WTC11 (cell line): ENCODE measurements around the gene ACAT2. TPM values are rescaled to one million over a fixed set of nuclear protein-coding genes. Genes with fewer than 3 reads are reported as not detected.
"Not testable (repeated sequence)": the region's sequence is repeated elsewhere in the genome, so short reads cannot be mapped to it uniquely, and the experiment has no call there.

ENCODE experiments used
- ATAC-seq: fragments of 200-7000 bp; cut with Tn5 transposase; 2 replicates; pipeline ENCODE4 v1.10.0; 2021; ENCODE audit warnings: mild to moderate bottlenecking, moderate library complexity
- CTCF ChIA-PET: fragments of 300-600 bp; sonication (Branson Sonifier 250); formaldehyde crosslinking; loops from one replicate; lab custom pipeline; 2021; ENCODE audit warnings: antibody characterized with exemption; lab: Charles Lee
- POLR2A ChIA-PET: fragments of 350-600 bp; sonication (Branson Sonifier 250); formaldehyde crosslinking; loops from one replicate; lab custom pipeline; 2021; ENCODE audit warnings: antibody characterized with exemption; lab: Charles Lee
- DNase-seq: peaks from one replicate; pipeline ENCODE4 v3.0.0; 2021; ENCODE audit warnings: low spot score
- H3K27ac Mint-ChIP-seq: 2 replicates; pipeline ENCODE4 v1.8.0; 2021; ENCODE audit warnings: mixed read lengths
- H3K27me3 Mint-ChIP-seq: 2 replicates; pipeline ENCODE4 v1.8.0; 2021; ENCODE audit warnings: low read depth, mild to moderate bottlenecking, moderate library complexity, mixed read lengths
- H3K36me3 Mint-ChIP-seq: 2 replicates; pipeline ENCODE4 v1.8.0; 2021; ENCODE audit warnings: mixed read lengths
- H3K4me1 Mint-ChIP-seq: 2 replicates; pipeline ENCODE4 v1.8.0; 2022; ENCODE audit warnings: mixed read lengths
- H3K4me3 Mint-ChIP-seq: 2 replicates; pipeline ENCODE4 v1.8.0; 2021; ENCODE audit warnings: mild to moderate bottlenecking, moderate library complexity, mixed read lengths
- H3K9me3 Mint-ChIP-seq: 2 replicates; pipeline ENCODE4 v1.8.0; 2021; ENCODE audit warnings: mixed read lengths
- E2F1 ChIP-seq: sonication (generic); formaldehyde crosslinking; IDR thresholded peaks from 2 replicates; pipeline ENCODE4 v1.8.0; 2022; ENCODE audit warnings: mild to moderate bottlenecking, missing genetic modification reagents
- FOXJ3 ChIP-seq: sonication (generic); formaldehyde crosslinking; IDR thresholded peaks from 2 replicates; pipeline ENCODE4 v1.9.0; 2021; ENCODE audit warnings: missing genetic modification reagents, mild to moderate bottlenecking, borderline replicate concordance
- FOXP4 ChIP-seq: sonication (generic); formaldehyde crosslinking; IDR thresholded peaks from 2 replicates; pipeline ENCODE4 v1.8.0; 2022; ENCODE audit warnings: mild to moderate bottlenecking, missing genetic modification reagents
- IRF2 ChIP-seq: sonication (generic); formaldehyde crosslinking; IDR thresholded peaks from 2 replicates; pipeline ENCODE4 v1.8.0; 2022; ENCODE audit warnings: low read depth, missing genetic modification reagents, borderline replicate concordance
- MLX ChIP-seq: sonication (generic); formaldehyde crosslinking; IDR thresholded peaks from 2 replicates; pipeline ENCODE4 v1.8.1; 2023; ENCODE audit warnings: mild to moderate bottlenecking, missing genetic modification reagents, moderate library complexity
- NR3C1 ChIP-seq: sonication (generic); formaldehyde crosslinking; conservative IDR thresholded peaks from 2 replicates; pipeline ENCODE4 v1.8.1; 2023; ENCODE audit warnings: low read depth, mild to moderate bottlenecking, missing genetic modification reagents
- OVOL2 ChIP-seq: fragments of 250-450 bp; sonication (Bioruptor Pico); IDR thresholded peaks from 2 replicates; pipeline ENCODE4 v1.9.0; 2021; ENCODE audit warnings: mild to moderate bottlenecking, borderline replicate concordance
- ZNF423 ChIP-seq: fragments of 250-450 bp; sonication (Bioruptor Pico); IDR thresholded peaks from 2 replicates; pipeline ENCODE4 v2.1.2; 2022; ENCODE audit warnings: mild to moderate bottlenecking, moderate library complexity
- total RNA-seq: library from RNA; stranded (reverse); gene quantifications from 3 replicates; pipeline ENCODE4 v1.2.3, GENCODE V29; 2021
- TF ChIP-seq, protein P1 (sequence below): sonication (generic); formaldehyde crosslinking; IDR thresholded peaks from 2 replicates; pipeline ENCODE4 v1.8.0; 2023; ENCODE audit warnings: missing genetic modification reagents
- TF ChIP-seq, protein P2 (sequence below): sonication (generic); formaldehyde crosslinking; IDR thresholded peaks from 2 replicates; pipeline ENCODE4 v1.8.1; 2022; ENCODE audit warnings: mild to moderate bottlenecking, missing genetic modification reagents, moderate library complexity, borderline replicate concordance
- TF ChIP-seq, protein P3 (sequence below): sonication (generic); formaldehyde crosslinking; IDR thresholded peaks from 2 replicates; pipeline ENCODE4 v1.8.0; 2023; ENCODE audit warnings: missing genetic modification reagents, mild to moderate bottlenecking, borderline replicate concordance
- TF ChIP-seq, protein P4 (sequence below): fragments of 250-450 bp; sonication (Bioruptor Pico); IDR thresholded peaks from 2 replicates; pipeline ENCODE4 v1.9.0; 2021; ENCODE audit warnings: mild to moderate bottlenecking, borderline replicate concordance

Gene ACAT2
- total RNA-seq, 1 experiment from 2014 or later = 138 TPM

DNA sequence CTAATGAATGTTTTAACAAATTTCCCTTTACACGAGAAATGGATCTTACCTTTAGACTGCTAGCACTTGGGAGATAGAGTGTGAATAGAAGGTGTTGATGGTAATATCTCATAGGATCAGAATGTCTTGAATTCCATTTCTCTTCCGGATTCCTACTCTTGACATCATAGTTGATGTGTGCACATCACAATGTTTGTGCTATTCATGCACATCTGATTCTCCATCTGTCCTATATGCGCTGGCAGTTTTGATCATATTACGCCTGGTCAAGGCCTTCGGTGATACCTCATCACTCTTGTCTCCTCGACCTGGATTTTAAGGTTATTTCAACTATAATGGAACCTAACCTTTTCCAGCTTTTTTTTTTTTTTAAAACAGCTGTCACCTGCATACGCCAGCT lies 16.8 kb upstream of the ACAT2 start (continued):
- TF ChIP-seq, protein P1, sequence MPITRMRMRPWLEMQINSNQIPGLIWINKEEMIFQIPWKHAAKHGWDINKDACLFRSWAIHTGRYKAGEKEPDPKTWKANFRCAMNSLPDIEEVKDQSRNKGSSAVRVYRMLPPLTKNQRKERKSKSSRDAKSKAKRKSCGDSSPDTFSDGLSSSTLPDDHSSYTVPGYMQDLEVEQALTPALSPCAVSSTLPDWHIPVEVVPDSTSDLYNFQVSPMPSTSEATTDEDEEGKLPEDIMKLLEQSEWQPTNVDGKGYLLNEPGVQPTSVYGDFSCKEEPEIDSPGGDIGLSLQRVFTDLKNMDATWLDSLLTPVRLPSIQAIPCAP (CRISPR knock-in tag) = no peak
- TF ChIP-seq, protein P2, sequence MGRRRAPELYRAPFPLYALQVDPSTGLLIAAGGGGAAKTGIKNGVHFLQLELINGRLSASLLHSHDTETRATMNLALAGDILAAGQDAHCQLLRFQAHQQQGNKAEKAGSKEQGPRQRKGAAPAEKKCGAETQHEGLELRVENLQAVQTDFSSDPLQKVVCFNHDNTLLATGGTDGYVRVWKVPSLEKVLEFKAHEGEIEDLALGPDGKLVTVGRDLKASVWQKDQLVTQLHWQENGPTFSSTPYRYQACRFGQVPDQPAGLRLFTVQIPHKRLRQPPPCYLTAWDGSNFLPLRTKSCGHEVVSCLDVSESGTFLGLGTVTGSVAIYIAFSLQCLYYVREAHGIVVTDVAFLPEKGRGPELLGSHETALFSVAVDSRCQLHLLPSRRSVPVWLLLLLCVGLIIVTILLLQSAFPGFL (CRISPR knock-in tag) = no peak
- TF ChIP-seq, protein P3, sequence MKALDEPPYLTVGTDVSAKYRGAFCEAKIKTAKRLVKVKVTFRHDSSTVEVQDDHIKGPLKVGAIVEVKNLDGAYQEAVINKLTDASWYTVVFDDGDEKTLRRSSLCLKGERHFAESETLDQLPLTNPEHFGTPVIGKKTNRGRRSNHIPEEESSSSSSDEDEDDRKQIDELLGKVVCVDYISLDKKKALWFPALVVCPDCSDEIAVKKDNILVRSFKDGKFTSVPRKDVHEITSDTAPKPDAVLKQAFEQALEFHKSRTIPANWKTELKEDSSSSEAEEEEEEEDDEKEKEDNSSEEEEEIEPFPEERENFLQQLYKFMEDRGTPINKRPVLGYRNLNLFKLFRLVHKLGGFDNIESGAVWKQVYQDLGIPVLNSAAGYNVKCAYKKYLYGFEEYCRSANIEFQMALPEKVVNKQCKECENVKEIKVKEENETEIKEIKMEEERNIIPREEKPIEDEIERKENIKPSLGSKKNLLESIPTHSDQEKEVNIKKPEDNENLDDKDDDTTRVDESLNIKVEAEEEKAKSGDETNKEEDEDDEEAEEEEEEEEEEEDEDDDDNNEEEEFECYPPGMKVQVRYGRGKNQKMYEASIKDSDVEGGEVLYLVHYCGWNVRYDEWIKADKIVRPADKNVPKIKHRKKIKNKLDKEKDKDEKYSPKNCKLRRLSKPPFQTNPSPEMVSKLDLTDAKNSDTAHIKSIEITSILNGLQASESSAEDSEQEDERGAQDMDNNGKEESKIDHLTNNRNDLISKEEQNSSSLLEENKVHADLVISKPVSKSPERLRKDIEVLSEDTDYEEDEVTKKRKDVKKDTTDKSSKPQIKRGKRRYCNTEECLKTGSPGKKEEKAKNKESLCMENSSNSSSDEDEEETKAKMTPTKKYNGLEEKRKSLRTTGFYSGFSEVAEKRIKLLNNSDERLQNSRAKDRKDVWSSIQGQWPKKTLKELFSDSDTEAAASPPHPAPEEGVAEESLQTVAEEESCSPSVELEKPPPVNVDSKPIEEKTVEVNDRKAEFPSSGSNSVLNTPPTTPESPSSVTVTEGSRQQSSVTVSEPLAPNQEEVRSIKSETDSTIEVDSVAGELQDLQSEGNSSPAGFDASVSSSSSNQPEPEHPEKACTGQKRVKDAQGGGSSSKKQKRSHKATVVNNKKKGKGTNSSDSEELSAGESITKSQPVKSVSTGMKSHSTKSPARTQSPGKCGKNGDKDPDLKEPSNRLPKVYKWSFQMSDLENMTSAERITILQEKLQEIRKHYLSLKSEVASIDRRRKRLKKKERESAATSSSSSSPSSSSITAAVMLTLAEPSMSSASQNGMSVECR (CRISPR knock-in tag) = no peak
- no peak for TF ChIP-seq FOXP4 (CRISPR knock-in tag)
- TF ChIP-seq MLX (CRISPR knock-in tag) = no peak
- TF ChIP-seq OVOL2 (CRISPR knock-in tag) = no peak
- TF ChIP-seq, all 79 proteins: peak for 0

- no peaks in the 10 kb centered on the region for H3K27me3 Mint-ChIP-seq
- ATAC-seq (no peak), DNase-seq (no peak)
- no peaks in the 10 kb centered on the region for H3K4me1 Mint-ChIP-seq
- POLR2A ChIA-PET = no interaction called here
- no peak overlapping the region for H3K4me3 Mint-ChIP-seq
- CTCF ChIA-PET = no interaction called here
- TF ChIP-seq FOXJ3 (CRISPR knock-in tag) = no peak
- no peak overlapping the region for H3K27ac Mint-ChIP-seq
- peaks cover 81% of the 10 kb centered on the region for H3K36me3 Mint-ChIP-seq
- H3K9me3 Mint-ChIP-seq = no peaks in the 10 kb centered on the region
Observed at GRCh38 chr6:159746759-159747158, 15.1 kb upstream of the ACAT2 start.

DNA sequence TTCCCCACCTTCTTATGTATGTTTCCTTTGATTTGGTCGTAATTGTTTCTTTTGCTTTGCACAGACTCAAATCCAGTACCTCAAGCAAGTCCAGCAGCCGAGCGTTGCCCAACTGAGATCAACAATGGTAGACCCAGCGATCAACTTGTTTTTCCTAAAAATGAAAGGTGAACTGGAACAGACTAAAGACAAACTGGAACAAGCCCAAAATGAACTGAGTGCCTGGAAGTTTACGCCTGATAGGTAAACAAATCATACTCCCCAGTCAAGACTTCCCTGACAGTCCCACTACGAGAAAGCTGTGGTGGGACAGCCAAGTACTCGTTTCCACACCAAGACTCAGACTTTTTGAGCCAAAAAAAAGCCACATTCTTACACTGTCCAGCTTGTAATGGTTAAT lies 13.7 kb upstream of the ACAT2 start:
- H3K4me3 Mint-ChIP-seq, H3K27me3 Mint-ChIP-seq, DNase-seq, H3K27ac Mint-ChIP-seq, CTCF ChIA-PET, H3K4me1 Mint-ChIP-seq, POLR2A ChIA-PET, ATAC-seq, H3K9me3 Mint-ChIP-seq: not testable (repeated sequence)
- H3K36me3 Mint-ChIP-seq = peaks cover 83% of the 10 kb centered on the region

DNA sequence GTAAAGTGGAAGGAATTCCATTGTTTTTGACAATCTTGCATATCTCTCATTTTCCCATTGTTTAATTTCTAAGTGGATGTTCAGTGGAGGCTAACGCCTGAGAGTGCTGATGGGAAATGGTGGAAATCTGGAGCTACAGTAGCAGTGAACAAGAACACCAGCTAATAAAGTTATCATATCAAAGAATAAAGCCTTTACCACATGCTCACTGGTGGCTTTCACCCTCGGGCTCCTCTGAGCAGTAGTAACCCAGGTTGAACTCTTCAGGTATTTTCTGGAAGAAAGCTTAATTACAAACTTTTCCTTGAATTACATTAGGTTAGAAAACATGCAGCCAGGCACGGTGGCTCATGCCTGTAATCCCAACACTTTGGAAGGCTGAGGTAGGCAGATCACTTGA lies 10.4 kb upstream of the ACAT2 start:
- ChIA-PET CTCF (no interaction called here), POLR2A (interaction anchor here (1.0 kb wide), 1 partner anchor 101 kb away, joined by 3 read pairs; no protein-coding TSS in a partner anchor)
- Mint-ChIP-seq H3K4me3 (no peak overlapping the region), H3K36me3 (peaks cover 80% of the 10 kb centered on the region), H3K9me3 (no peaks in the 10 kb centered on the region), H3K27ac (no peak overlapping the region), H3K4me1 (no peaks in the 10 kb centered on the region), H3K27me3 (no peaks in the 10 kb centered on the region)
- DNase-seq (no peak), ATAC-seq (no peak)
- TF ChIP-seq IRF2 (CRISPR knock-in tag) = no peak
- no peak for TF ChIP-seq E2F1 (CRISPR knock-in tag)
- no peak for TF ChIP-seq NR3C1 (CRISPR knock-in tag)
- TF ChIP-seq ZNF423 (CRISPR knock-in tag) = no peak
- TF ChIP-seq, protein P4, sequence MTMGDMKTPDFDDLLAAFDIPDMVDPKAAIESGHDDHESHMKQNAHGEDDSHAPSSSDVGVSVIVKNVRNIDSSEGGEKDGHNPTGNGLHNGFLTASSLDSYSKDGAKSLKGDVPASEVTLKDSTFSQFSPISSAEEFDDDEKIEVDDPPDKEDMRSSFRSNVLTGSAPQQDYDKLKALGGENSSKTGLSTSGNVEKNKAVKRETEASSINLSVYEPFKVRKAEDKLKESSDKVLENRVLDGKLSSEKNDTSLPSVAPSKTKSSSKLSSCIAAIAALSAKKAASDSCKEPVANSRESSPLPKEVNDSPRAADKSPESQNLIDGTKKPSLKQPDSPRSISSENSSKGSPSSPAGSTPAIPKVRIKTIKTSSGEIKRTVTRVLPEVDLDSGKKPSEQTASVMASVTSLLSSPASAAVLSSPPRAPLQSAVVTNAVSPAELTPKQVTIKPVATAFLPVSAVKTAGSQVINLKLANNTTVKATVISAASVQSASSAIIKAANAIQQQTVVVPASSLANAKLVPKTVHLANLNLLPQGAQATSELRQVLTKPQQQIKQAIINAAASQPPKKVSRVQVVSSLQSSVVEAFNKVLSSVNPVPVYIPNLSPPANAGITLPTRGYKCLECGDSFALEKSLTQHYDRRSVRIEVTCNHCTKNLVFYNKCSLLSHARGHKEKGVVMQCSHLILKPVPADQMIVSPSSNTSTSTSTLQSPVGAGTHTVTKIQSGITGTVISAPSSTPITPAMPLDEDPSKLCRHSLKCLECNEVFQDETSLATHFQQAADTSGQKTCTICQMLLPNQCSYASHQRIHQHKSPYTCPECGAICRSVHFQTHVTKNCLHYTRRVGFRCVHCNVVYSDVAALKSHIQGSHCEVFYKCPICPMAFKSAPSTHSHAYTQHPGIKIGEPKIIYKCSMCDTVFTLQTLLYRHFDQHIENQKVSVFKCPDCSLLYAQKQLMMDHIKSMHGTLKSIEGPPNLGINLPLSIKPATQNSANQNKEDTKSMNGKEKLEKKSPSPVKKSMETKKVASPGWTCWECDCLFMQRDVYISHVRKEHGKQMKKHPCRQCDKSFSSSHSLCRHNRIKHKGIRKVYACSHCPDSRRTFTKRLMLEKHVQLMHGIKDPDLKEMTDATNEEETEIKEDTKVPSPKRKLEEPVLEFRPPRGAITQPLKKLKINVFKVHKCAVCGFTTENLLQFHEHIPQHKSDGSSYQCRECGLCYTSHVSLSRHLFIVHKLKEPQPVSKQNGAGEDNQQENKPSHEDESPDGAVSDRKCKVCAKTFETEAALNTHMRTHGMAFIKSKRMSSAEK (CRISPR knock-in tag) = no peak
